Measurements from ENCODE around the gene IGFBP2. TPM values are rescaled to one million over a fixed set of nuclear protein-coding genes. Genes with fewer than 3 reads are reported as not detected.

Gene IGFBP2
- total and polyA plus RNA-seq, 2 experiments from 2014 or later, result 451 to 476 TPM

GRCh38 chr2:216635701-216636550, 2.7 kb downstream of the IGFBP2 start:
- peak in 1 of 2 donors; percentile 37 for DNase-seq (ENCODE audit: low read depth in 1 of 2, low spot score in 1 of 2)
- Histone ChIP-seq H3K4me3 (peak overlapping the region; percentile 92), H3K27me3 (no peaks in the 10 kb centered on the region), H3K36me3 (no peaks in the 10 kb centered on the region), H3K9me3 (ENCODE audit: low read depth) (no peaks in the 10 kb centered on the region), H3K4me1 (ENCODE audit: low read depth) (peaks cover 27% of the 10 kb centered on the region), H3K27ac (no peak overlapping the region)
- TF ChIP-seq CTCF (IDR thresholded peaks at IDR 0.05; ENCODE audit: low read depth, low read length), result no peak

- peak; percentile 15 to 42 for DNase-seq (ENCODE audit: low read depth in 1 of 2, low spot score in 1 of 2)
- no peak for TF ChIP-seq CTCF (IDR thresholded peaks at IDR 0.05; ENCODE audit: low read depth, low read length)
- Histone ChIP-seq H3K4me1 (ENCODE audit: low read depth) (peaks cover 27% of the 10 kb centered on the region), H3K27ac (no peak overlapping the region), H3K27me3 (no peaks in the 10 kb centered on the region), H3K36me3 (no peaks in the 10 kb centered on the region), H3K4me3 (peak overlapping the region; percentile 92), H3K9me3 (ENCODE audit: low read depth) (no peaks in the 10 kb centered on the region)
Observed at GRCh38 chr2:216636551-216637450, 3.6 kb downstream of the IGFBP2 start.

- Histone ChIP-seq H3K27ac (no peak overlapping the region), H3K27me3 (no peaks in the 10 kb centered on the region), H3K4me1 (ENCODE audit: low read depth) (peaks cover 24% of the 10 kb centered on the region), H3K36me3 (no peaks in the 10 kb centered on the region), H3K9me3 (ENCODE audit: low read depth) (no peaks in the 10 kb centered on the region), H3K4me3 (no peak overlapping the region)
- DNase-seq (ENCODE audit: low read depth in 1 of 2, low spot score in 1 of 2), result no peak
- TF ChIP-seq CTCF (IDR thresholded peaks at IDR 0.05; ENCODE audit: low read depth, low read length), result no peak
Observed at GRCh38 chr2:216637472-216637871, 4.3 kb downstream of the IGFBP2 start.

GRCh38 chr2:216643986-216644659, 10.9 kb downstream of the IGFBP2 start:
- Histone ChIP-seq H3K9me3 (ENCODE audit: low read depth) (no peaks in the 10 kb centered on the region), H3K4me1 (ENCODE audit: low read depth) (peaks cover 5% of the 10 kb centered on the region), H3K27me3 (no peaks in the 10 kb centered on the region), H3K4me3 (no peak overlapping the region), H3K27ac (no peak overlapping the region), H3K36me3 (no peaks in the 10 kb centered on the region)
- DNase-seq (ENCODE audit: low read depth in 1 of 2, low spot score in 1 of 2), result peak in 1 of 2 donors; percentile 87
- no peak for TF ChIP-seq CTCF (IDR thresholded peaks at IDR 0.05; ENCODE audit: low read depth, low read length)

Data from cardiac muscle cell (in vitro differentiated cells and primary cell).